Suprapubic skin (tissue), 4 donors: ENCODE measurements around the gene BGLAP. TPM values are rescaled to one million over a fixed set of nuclear protein-coding genes. Genes with fewer than 3 reads are reported as not detected.

ENCODE experiments used
- total RNA-seq, 4 donors: library from RNA; depleted of rRNA; stranded (reverse); fragments of >200 nt; gene quantifications; one replicate each; pipeline ENCODE4 v1.1.0, GENCODE V29; 2016

The BGLAP gene
- total RNA-seq, 4 donors from 2014 or later: 1.2 to 4.4 TPM; not detected in 2

Other genes starting within 250 kb of the BGLAP start
- gene SSR2, start 221.2 kb upstream of the BGLAP start, total RNA-seq: 100 to 1,000 TPM; 160 to 278 (median 240) TPM
- 10 to 100 TPM; 32.7 to 42.7 (median 39.8) TPM for gene UBQLN4, start 188.4 kb upstream of the BGLAP start, total RNA-seq
- gene LAMTOR2, start 187.4 kb upstream of the BGLAP start, total RNA-seq: 10 to 100 TPM; 27.3 to 66.6 (median 57.7) TPM
- gene RAB25, start 181.0 kb upstream of the BGLAP start, total RNA-seq: 100 to 1,000 TPM; 150 to 284 (median 205) TPM
- gene MEX3A, start 159.7 kb upstream of the BGLAP start, total RNA-seq: 1 to 10 TPM in 2 of 4 donors, under 1 TPM in 2; 0.42 to 2.7 (median 1.0) TPM
- 100 to 1,000 TPM; 574 to 977 (median 714) TPM for gene LMNA, start 127.5 kb upstream of the BGLAP start, total RNA-seq
- gene SEMA4A, start 88.6 kb upstream of the BGLAP start, total RNA-seq: 10 to 100 TPM; 43.8 to 61.2 (median 50.2) TPM
- 10 to 100 TPM; 15.1 to 20.4 (median 17.2) TPM for gene SLC25A44, start 48.1 kb upstream of the BGLAP start, total RNA-seq
- 10 to 100 TPM; 42.7 to 74.3 (median 70.1) TPM for gene PMF1, start 29.2 kb upstream of the BGLAP start, total RNA-seq
- gene PAQR6, start 5.9 kb downstream of the BGLAP start, total RNA-seq: 10 to 100 TPM in 1 of 4 donors, 1 to 10 TPM in 3; 4.5 to 18.5 (median 7.2) TPM
- gene SMG5, start 40.6 kb downstream of the BGLAP start, total RNA-seq: 100 to 1,000 TPM in 1 of 4 donors, 10 to 100 TPM in 3; 68.0 to 170 (median 76.6) TPM
- 100 to 1,000 TPM in 2 of 4 donors, 10 to 100 TPM in 2; 81.0 to 120 (median 97.5) TPM for gene TMEM79, start 42.1 kb downstream of the BGLAP start, total RNA-seq
- gene GLMP, start 53.5 kb downstream of the BGLAP start, total RNA-seq: 10 to 100 TPM; 35.5 to 78.1 (median 42.8) TPM
- not detected for gene VHLL, start 57.1 kb downstream of the BGLAP start, total RNA-seq
- 100 to 1,000 TPM in 3 of 4 donors, 10 to 100 TPM in 1; 91.4 to 198 (median 149) TPM for gene CCT3, start 96.1 kb downstream of the BGLAP start, total RNA-seq
- not detected for gene TSACC, start 96.3 kb downstream of the BGLAP start, total RNA-seq
- gene RHBG, start 127.0 kb downstream of the BGLAP start, total RNA-seq: 10 to 100 TPM in 1 of 4 donors, 1 to 10 TPM in 3; 7.4 to 14.8 (median 8.1) TPM